ENCODE data around the gene COL8A1.

The COL8A1 gene

GRCh38 chr3:99699841-99700240 lies 61.4 kb downstream of the COL8A1 start:
- no peaks in the 10 kb centered on the region for H3K27me3 ChIP-seq (ENCODE audit: insufficient read depth, poor library complexity, severe bottlenecking)
- no peak overlapping the region for H3K4me3 ChIP-seq (replicated peaks; ENCODE audit: insufficient read depth, low read length)
- TF ChIP-seq SPI1 (IDR thresholded peaks at IDR 0.05; ENCODE audit: borderline replicate concordance, low read depth), result no peak
- no peak for TF ChIP-seq REST (IDR thresholded peaks at IDR 0.05; ENCODE audit: insufficient replicate concordance, low read depth)
- TF ChIP-seq GABPA (IDR thresholded peaks at IDR 0.05; ENCODE audit: low read depth), result no peak
- no peak for TF ChIP-seq POLR2AphosphoS5 (IDR thresholded peaks at IDR 0.05; ENCODE audit: low read depth)
- no peak for TF ChIP-seq CTCF (IDR thresholded peaks at IDR 0.05; ENCODE audit: insufficient read depth, low read length)
- no peak overlapping the region for H3K27ac ChIP-seq (replicated peaks)
- DNase-seq (ENCODE audit: low read depth in 1 of 2, low spot score in 1 of 2), result no peak

GRCh38 chr3:99700631-99701268 lies 62.4 kb downstream of the COL8A1 start:
- DNase-seq (ENCODE audit: low read depth in 1 of 2, low spot score in 1 of 2), result no peak
- Histone ChIP-seq H3K27ac (replicated peaks) (no peak overlapping the region), H3K27me3 (ENCODE audit: insufficient read depth, poor library complexity, severe bottlenecking) (no peaks in the 10 kb centered on the region), H3K4me3 (replicated peaks; ENCODE audit: insufficient read depth, low read length) (no peak overlapping the region)
- no peak for TF ChIP-seq REST (IDR thresholded peaks at IDR 0.05; ENCODE audit: insufficient replicate concordance, low read depth)
- TF ChIP-seq GABPA (IDR thresholded peaks at IDR 0.05; ENCODE audit: low read depth), result no peak
- TF ChIP-seq POLR2AphosphoS5 (IDR thresholded peaks at IDR 0.05; ENCODE audit: low read depth), result no peak
- no peak for TF ChIP-seq SPI1 (IDR thresholded peaks at IDR 0.05; ENCODE audit: borderline replicate concordance, low read depth)
- TF ChIP-seq CTCF (IDR thresholded peaks at IDR 0.05; ENCODE audit: insufficient read depth, low read length), result no peak

GRCh38 chr3:99702953-99703943 lies 64.9 kb downstream of the COL8A1 start:
- no peaks in the 10 kb centered on the region for H3K27me3 ChIP-seq (ENCODE audit: insufficient read depth, poor library complexity, severe bottlenecking)
- DNase-seq (ENCODE audit: low read depth in 1 of 2, low spot score in 1 of 2), result no peak
- TF ChIP-seq POLR2AphosphoS5 (IDR thresholded peaks at IDR 0.05; ENCODE audit: low read depth), result no peak

GRCh38 chr3:99704417-99704816 lies 66.0 kb downstream of the COL8A1 start:
- H3K4me3 ChIP-seq (replicated peaks; ENCODE audit: insufficient read depth, low read length), result no peak overlapping the region
- H3K27ac ChIP-seq (replicated peaks), result no peak overlapping the region
- TF ChIP-seq CTCF (IDR thresholded peaks at IDR 0.05; ENCODE audit: insufficient read depth, low read length) (no peak), REST (IDR thresholded peaks at IDR 0.05; ENCODE audit: insufficient replicate concordance, low read depth) (no peak), GABPA (IDR thresholded peaks at IDR 0.05; ENCODE audit: low read depth) (no peak), SPI1 (IDR thresholded peaks at IDR 0.05; ENCODE audit: borderline replicate concordance, low read depth) (no peak), POLR2AphosphoS5 (IDR thresholded peaks at IDR 0.05; ENCODE audit: low read depth) (no peak)
- H3K27me3 ChIP-seq (ENCODE audit: insufficient read depth, poor library complexity, severe bottlenecking), result peaks cover 2% of the 10 kb centered on the region
- DNase-seq (ENCODE audit: low read depth in 1 of 2, low spot score in 1 of 2), result no peak

More at GRCh38 chr3:99702953-99703943, 64.9 kb downstream of the COL8A1 start:
- no peak overlapping the region for H3K4me3 ChIP-seq (replicated peaks; ENCODE audit: insufficient read depth, low read length)
- no peak overlapping the region for H3K27ac ChIP-seq (replicated peaks)
